Measurements from ENCODE around the gene ARID4B. TPM values are rescaled to one million over a fixed set of nuclear protein-coding genes. Genes with fewer than 3 reads are reported as not detected.
"Not testable (repeated sequence)": the region's sequence is repeated elsewhere in the genome, so short reads cannot be mapped to it uniquely, and the experiment has no call there.

The ARID4B gene
- total RNA-seq, 2 donors from 2014 or later, result 65.5 to 68.4 TPM

DNA sequence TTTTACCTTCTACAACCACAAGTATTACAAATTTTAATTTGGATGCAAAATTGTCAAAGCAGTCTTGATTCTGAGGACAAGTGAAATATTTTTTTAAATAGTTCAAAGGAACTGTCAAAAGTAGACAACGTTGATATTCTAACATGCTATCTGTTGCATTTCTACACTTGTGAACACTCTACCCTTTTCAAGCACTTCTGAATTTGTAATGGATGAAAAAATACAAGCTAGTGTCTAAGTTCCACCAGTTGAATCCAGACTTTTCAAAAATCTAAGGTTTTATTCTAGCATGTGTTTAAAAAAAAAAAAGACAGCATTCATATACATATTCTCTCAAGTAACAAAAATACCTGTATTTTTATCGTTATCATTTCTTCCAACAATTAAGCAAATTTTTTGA is 2.1 kb downstream of the ARID4B start:
- Mint-ChIP-seq H3K4me3 (peak overlapping the region; percentile 87 to 99), H3K36me3 (ENCODE audit: insufficient read depth in 2 of 2) (peaks cover 13 to 23% of the 10 kb centered on the region in 2 donors), H3K4me1 (ENCODE audit: low read depth) (peaks cover 54% of the 10 kb centered on the region), H3K27me3 (ENCODE audit: low read depth) (no peaks in the 10 kb centered on the region), H3K27ac (peak overlapping the region; percentile 98), H3K9me3 (no peaks in the 10 kb centered on the region)
- no peak for ATAC-seq (replicated peaks in 1 of 2)
- no peak for DNase-seq

DNA sequence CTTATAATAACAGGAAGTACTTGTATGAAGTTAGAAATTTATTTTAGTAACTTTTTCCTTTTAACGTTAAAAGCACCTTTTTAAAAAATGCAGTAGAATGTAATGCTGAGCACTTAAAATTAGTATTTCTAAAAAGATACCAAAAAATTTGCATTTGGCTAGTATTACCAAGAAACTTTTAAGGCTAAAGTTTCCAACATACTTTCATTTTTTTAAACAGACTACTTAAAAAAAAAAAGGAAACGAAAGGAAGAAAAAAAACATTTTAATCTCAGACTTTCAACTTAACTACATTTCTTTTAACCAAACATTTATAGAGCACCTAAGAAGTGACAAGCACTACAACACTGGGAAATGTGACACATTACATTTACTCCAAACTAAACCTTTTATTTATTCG is 2.8 kb downstream of the ARID4B start:
- Mint-ChIP-seq H3K4me3 (peak overlapping the region; percentile 87 to 99), H3K27ac (peak overlapping the region; percentile 98)
- no peak for DNase-seq

DNA sequence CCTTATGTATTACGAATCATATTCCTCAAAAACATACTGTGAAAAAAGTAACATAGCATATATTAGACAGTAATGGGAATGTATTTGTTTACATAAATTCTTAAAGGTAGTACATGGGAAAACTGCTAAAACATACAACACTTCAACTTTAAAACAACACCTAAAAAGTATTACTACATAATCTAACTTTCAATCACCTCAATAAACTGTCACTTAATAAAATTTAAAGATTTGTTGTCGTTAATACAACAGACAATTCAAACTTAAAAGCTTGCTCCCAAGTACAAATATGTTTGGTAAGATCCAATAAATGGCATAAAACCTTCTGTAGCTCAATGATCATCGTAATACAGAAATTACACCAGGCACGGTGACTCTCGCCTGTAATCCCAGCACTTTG is 3.7 kb downstream of the ARID4B start:
- DNase-seq, result no peak
- Mint-ChIP-seq H3K36me3 (ENCODE audit: insufficient read depth in 2 of 2) (peaks cover 17 to 30% of the 10 kb centered on the region in 2 donors), H3K27ac (peak overlapping the region; percentile 64), H3K4me1 (ENCODE audit: low read depth) (peaks cover 70% of the 10 kb centered on the region), H3K27me3 (ENCODE audit: low read depth) (no peaks in the 10 kb centered on the region), H3K9me3 (no peaks in the 10 kb centered on the region), H3K4me3 (peak overlapping the region; percentile 81 to 87)
- ATAC-seq (replicated peaks in 1 of 2), result no peak

More for the DNA sequence above, 2.8 kb downstream of the ARID4B start:
- H3K27me3 Mint-ChIP-seq (ENCODE audit: low read depth), result no peaks in the 10 kb centered on the region
- no peaks in the 10 kb centered on the region for H3K9me3 Mint-ChIP-seq
- no peak for ATAC-seq (replicated peaks in 1 of 2)
- peaks cover 61% of the 10 kb centered on the region for H3K4me1 Mint-ChIP-seq (ENCODE audit: low read depth)
- peaks cover 17 to 30% of the 10 kb centered on the region in 2 donors for H3K36me3 Mint-ChIP-seq (ENCODE audit: insufficient read depth in 2 of 2)

DNA sequence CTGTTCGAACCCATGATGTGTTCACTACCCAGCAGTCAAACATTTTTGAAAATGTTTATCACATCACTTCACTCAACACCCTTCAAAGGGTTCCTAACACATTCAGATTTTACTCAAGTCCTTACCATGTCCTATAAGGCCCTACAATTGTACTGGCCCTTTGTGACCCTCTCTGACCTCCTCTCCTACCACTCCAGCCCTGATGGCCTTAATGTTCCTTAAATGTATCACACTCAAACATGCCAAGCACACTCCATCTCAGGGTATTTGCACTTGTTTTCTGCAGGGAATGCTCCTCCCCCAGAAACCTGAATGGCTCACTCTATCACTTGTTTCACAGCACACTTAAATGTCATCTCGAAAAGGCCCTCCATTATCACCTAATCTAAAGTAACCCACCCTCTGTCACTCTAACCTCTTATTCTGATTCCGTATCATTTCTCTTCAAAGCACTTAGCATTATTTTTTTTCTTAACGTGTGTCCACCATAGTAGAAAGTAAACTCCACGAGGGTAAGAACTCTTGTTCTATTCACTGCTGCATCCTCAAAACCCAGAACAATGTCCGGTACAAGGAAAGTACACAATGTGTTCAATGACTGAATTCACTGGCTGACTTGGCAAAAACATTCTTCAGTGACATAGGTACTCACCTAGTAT is 7.3 kb downstream of the ARID4B start:
- ATAC-seq (replicated peaks in 1 of 2), result peak; percentile 26 to 32
- Mint-ChIP-seq H3K4me1 (ENCODE audit: low read depth) (peaks cover 84% of the 10 kb centered on the region), H3K36me3 (ENCODE audit: insufficient read depth in 2 of 2) (peaks cover 14 to 26% of the 10 kb centered on the region in 2 donors), H3K27me3 (ENCODE audit: low read depth) (no peaks in the 10 kb centered on the region), H3K4me3 (peak overlapping the region in 1 of 2 donors; percentile 22), H3K27ac (peak overlapping the region; percentile 56), H3K9me3 (no peaks in the 10 kb centered on the region)
- no peak for DNase-seq

DNA sequence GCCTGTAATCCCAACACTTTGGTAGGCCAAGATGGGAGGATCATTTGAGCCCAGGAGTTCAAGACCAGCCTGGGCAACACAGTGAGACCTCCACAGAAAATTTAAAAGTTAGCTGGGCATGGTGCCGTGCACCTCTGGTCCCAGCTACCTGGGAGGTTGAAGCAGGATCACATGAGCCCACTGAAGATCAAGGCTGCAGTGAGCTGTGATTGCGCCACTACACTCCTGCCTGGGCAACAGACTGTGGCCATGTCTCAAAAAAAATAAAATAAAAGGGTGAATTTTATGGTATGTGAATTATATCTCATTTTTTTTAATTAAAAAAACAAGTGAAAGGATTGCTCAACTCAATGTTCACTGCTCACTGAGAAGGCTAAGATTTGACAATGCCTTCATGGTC is 8.7 kb downstream of the ARID4B start:
- ATAC-seq (replicated peaks in 1 of 2), result no peak
- H3K4me3 Mint-ChIP-seq, result no peak overlapping the region

DNA sequence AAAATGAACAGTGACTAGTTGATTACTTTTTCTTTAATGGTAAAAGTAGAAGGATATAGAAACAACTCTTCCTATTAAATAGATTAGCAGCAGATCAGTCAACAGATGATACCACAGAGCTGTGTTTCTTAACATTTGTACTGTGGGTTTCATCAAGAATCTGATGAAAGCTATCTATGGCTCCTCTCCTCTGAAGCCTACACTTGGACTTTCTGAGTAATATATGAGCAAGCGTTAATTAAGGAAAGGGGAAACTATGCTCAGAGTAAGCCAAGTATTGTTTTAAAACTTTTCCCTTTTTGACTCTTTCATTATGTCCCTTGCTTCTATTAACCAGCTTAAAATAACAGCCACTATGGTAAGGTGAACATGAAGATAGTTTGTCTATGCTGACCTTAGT is 10.8 kb downstream of the ARID4B start:
- peak overlapping the region; percentile 89 for H3K27ac Mint-ChIP-seq
- no peak for DNase-seq
- no peaks in the 10 kb centered on the region for H3K9me3 Mint-ChIP-seq
- peak overlapping the region; percentile 29 to 72 for H3K4me3 Mint-ChIP-seq
- peaks cover 82% of the 10 kb centered on the region for H3K4me1 Mint-ChIP-seq (ENCODE audit: low read depth)
- ATAC-seq (replicated peaks in 1 of 2), result peak; percentile 65
- H3K27me3 Mint-ChIP-seq (ENCODE audit: low read depth), result no peaks in the 10 kb centered on the region
- H3K36me3 Mint-ChIP-seq (ENCODE audit: insufficient read depth in 2 of 2), result peaks cover 9 to 20% of the 10 kb centered on the region in 2 donors

More for the DNA sequence above, 8.7 kb downstream of the ARID4B start:
- DNase-seq, result no peak
- H3K9me3 Mint-ChIP-seq, result no peaks in the 10 kb centered on the region
- peaks cover 84% of the 10 kb centered on the region for H3K4me1 Mint-ChIP-seq (ENCODE audit: low read depth)
- H3K27ac Mint-ChIP-seq, result no peak overlapping the region
- peaks cover 14 to 24% of the 10 kb centered on the region in 2 donors for H3K36me3 Mint-ChIP-seq (ENCODE audit: insufficient read depth in 2 of 2)
- H3K27me3 Mint-ChIP-seq (ENCODE audit: low read depth), result no peaks in the 10 kb centered on the region

DNA sequence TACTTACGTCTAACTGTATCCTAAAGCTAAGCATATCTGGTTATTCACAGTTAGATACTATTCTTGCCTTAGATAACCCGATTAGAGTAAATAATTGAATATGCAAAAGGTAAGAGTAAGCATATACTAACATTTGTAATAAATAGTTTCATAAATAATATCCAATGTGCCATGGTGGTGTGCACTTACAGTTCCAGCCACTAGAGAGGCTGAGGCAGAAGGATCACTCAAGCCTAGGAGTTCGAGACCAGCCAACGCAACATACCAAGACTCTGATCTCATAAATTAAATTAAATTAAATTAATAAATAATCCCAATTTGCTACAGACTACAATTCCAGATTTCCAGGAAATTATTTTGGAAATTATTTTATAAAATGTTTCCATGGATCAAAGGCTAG is 12.2 kb downstream of the ARID4B start:
- peaks cover 76% of the 10 kb centered on the region for H3K4me1 Mint-ChIP-seq (ENCODE audit: low read depth)
- H3K27ac Mint-ChIP-seq, result peak overlapping the region; percentile 37
- DNase-seq (no peak), ATAC-seq (replicated peaks in 1 of 2) (no peak)
- H3K4me3 Mint-ChIP-seq, result peak overlapping the region in 1 of 2 donors; percentile 31
- no peaks in the 10 kb centered on the region for H3K27me3 Mint-ChIP-seq (ENCODE audit: low read depth)
- H3K9me3 Mint-ChIP-seq, result no peaks in the 10 kb centered on the region
- peaks cover 10 to 23% of the 10 kb centered on the region in 2 donors for H3K36me3 Mint-ChIP-seq (ENCODE audit: insufficient read depth in 2 of 2)

DNA sequence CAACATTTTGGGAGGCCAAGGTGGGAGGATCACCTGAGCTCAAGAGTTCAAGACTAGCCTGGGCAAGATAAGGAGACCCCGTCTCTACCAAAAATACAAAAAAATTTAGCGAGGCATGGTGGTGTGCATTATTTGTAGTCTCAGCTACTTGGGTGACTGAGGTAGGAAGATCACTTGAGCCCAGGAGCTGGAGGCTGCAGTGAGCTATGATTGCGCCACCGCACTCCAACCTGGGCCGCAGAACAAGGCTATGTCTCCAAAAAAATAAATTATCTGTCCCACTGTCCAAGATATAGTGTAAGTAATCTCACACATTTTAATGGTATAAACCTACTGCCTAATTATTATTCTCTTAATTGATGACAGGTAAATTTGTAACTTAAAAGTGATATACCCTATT is 12.8 kb downstream of the ARID4B start:
- H3K36me3 Mint-ChIP-seq (ENCODE audit: insufficient read depth in 2 of 2), result peaks cover 6 to 20% of the 10 kb centered on the region in 2 donors
- ATAC-seq (replicated peaks in 1 of 2) (no peak), DNase-seq (no peak)
- H3K9me3 Mint-ChIP-seq, result no peaks in the 10 kb centered on the region
- peak overlapping the region; percentile 37 for H3K27ac Mint-ChIP-seq
- no peaks in the 10 kb centered on the region for H3K27me3 Mint-ChIP-seq (ENCODE audit: low read depth)
- H3K4me1 Mint-ChIP-seq (ENCODE audit: low read depth), result peaks cover 76% of the 10 kb centered on the region
- H3K4me3 Mint-ChIP-seq, result peak overlapping the region in 1 of 2 donors; percentile 31

DNA sequence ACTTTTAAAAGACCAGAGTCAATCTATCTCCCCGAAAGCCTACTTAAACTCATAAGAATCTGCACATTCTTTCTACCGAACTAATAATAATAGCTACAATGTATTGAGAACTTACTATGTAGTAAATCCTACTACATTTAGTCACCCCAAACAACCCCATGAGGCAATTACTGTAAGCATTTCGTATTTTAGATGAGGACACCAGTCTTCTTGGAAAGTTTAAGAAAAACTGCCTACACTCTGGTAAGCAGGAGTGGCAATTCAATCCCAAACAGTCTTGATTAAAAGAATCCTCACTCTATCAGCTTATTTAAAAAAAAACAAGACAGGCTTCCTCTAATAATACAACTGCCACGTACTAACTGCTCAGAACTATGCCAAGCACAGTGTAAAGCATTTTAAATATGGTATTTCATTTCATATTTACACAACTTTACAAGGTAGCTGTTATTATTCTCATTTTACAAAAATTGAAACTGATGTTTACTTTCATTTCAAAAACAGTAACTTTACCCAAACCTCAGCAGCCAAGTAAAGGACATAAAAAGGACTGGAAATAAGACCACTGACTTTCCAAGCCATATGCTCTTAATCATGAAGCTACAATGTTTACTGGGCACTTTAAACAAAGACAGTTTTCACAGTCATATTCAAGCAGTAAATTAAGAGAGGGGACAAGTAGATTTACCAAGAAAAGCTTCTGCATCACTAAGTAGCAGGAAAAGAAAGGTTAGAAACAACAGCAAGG is 13.9 kb downstream of the ARID4B start:
- Mint-ChIP-seq H3K4me1 (ENCODE audit: low read depth) (peaks cover 68% of the 10 kb centered on the region), H3K36me3 (ENCODE audit: insufficient read depth in 2 of 2) (peaks cover 6 to 20% of the 10 kb centered on the region in 2 donors), H3K27ac (peak overlapping the region; percentile 97), H3K9me3 (no peaks in the 10 kb centered on the region), H3K27me3 (ENCODE audit: low read depth) (no peaks in the 10 kb centered on the region), H3K4me3 (peak overlapping the region; percentile 59 to 89)
- peak in 1 of 2 donors; percentile 29 for ATAC-seq (replicated peaks in 1 of 2)
- DNase-seq, result no peak

DNA sequence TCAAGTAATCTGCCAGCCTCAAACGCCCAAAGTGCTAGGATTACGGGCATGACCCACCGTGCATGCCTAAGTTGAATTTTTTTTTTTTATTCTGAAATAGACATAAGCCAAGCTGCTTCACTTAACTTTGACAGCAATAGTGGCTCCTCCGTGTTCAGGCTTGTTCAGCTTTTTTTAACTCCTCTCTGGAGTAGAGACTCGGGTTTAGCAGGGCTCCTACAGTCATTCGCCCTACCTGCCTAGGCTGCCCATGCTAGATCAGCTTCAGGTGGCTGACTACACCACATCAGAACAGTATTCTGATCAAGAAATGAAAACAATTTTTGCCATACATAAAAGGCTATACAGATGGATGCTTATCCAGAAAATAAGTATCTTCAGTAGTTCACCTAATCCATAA is 14.7 kb downstream of the ARID4B start:
- Mint-ChIP-seq H3K9me3 (no peaks in the 10 kb centered on the region), H3K4me1 (ENCODE audit: low read depth) (peaks cover 60% of the 10 kb centered on the region), H3K27me3 (ENCODE audit: low read depth) (no peaks in the 10 kb centered on the region), H3K36me3 (ENCODE audit: insufficient read depth in 2 of 2) (peaks cover 1 to 12% of the 10 kb centered on the region in 2 donors), H3K27ac (peak overlapping the region; percentile 97), H3K4me3 (peak overlapping the region; percentile 59 to 89)
- ATAC-seq (replicated peaks in 1 of 2) (peak; percentile 48 to 51), DNase-seq (no peak)

DNA sequence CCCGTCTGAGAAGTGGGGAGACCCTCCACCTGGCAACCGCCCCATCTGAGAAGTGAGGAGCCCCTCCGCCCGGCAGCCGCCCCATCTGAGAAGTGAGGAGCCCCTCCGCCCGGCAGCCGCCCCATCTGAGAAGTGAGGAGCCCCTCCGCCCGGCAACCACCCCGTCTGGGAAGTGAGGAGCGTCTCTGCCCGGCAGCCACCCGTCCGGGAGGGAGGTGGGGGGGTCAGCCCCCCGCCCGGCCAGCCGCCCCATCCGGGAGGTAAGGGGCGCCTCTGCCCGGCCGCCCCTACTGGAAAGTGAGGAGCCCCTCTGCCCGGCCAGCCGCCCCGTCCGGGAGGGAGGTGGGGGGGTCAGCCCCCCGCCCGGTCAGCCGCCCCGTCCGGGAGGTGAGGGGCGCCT is 18.8 kb downstream of the ARID4B start:
- Mint-ChIP-seq H3K4me1 (ENCODE audit: low read depth) (peaks cover 66% of the 10 kb centered on the region), H3K36me3 (ENCODE audit: insufficient read depth in 2 of 2) (peaks cover 1 to 12% of the 10 kb centered on the region in 2 donors)
- not testable (repeated sequence) for H3K27ac Mint-ChIP-seq; H3K4me3 Mint-ChIP-seq; DNase-seq; H3K9me3 Mint-ChIP-seq; ATAC-seq (replicated peaks in 1 of 2); H3K27me3 Mint-ChIP-seq (ENCODE audit: low read depth)

DNA sequence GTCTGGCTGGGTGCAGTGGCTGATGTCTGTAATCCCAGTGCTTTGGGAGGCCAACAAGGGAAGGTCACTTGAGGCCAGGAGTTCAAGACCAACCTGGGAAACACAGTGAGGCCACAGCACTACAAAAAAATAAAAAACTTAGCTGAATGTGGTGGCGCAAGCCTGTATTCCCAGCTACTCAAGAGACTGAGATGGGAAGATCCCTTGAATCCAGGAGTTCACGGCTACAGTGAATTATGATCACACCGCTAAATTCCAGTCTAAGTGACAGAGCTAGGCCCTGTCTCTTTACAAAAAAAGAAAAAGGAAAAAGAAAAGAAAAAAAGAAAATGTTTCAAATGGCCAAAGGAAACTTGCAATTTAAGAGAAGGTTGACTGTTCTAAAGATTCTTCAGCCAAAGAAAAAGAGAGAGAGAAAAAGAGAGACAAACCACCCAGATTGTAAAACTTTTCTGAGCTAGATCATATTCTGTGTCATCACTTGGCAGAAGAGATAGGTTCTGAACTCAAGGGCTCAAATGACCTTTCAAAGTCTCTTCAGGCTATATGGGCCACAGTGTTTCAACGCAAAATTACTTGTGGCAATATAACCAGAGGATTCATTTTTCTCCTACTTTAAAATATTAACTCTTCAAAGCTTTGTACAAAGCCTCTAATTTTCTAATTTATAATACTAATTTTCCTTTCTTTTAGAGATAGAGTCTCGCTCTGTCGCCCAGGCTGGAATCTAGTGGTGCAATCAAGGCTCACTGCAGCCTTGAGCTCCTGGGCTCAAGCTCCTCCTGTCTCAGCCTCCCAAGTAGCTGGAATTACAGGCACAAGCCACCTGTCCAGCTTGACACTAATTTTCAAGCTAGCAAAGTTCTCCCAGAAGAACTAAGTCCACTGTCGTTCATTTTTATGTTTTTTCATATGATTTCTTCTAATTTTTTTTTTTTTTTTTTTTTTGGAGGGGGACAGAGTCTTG is 20.5 kb downstream of the ARID4B start:
- DNase-seq (no peak), ATAC-seq (replicated peaks in 1 of 2) (no peak)
- H3K4me3 Mint-ChIP-seq, result no peak overlapping the region
- H3K27ac Mint-ChIP-seq, result peak overlapping the region; percentile 77
- H3K4me1 Mint-ChIP-seq (ENCODE audit: low read depth), result peaks cover 70% of the 10 kb centered on the region
- no peaks in the 10 kb centered on the region for H3K27me3 Mint-ChIP-seq (ENCODE audit: low read depth)
- H3K36me3 Mint-ChIP-seq (ENCODE audit: insufficient read depth in 2 of 2), result peaks cover 1 to 14% of the 10 kb centered on the region in 2 donors
- no peaks in the 10 kb centered on the region for H3K9me3 Mint-ChIP-seq

All from activated T-cell treated with anti-CD3 and anti-CD28 coated beads, Interleukin-2, amount 50 U/mL, for 72 hours (primary cell).